AG09309 (cell line): ENCODE results near the gene CYP27B1.

Experiments
- DNase-seq: peaks from one replicate; pipeline ENCODE4 v3.0.0-alpha.2; 2010; ENCODE audit warnings: low read depth
- H3K4me3 ChIP-seq: 2 replicates; pipeline ENCODE4 v1.5.1; 2011; ENCODE audit warnings: mild to moderate bottlenecking, low read depth, low read length, moderate library complexity; ENCODE audit not compliant: control insufficient read depth
- TF ChIP-seq, protein P1 (sequence below): IDR thresholded peaks from 2 replicates; pipeline ENCODE4 v1.5.1; 2011; ENCODE audit warnings: mild to moderate bottlenecking, low read depth, low read length, inconsistent platforms; ENCODE audit not compliant: insufficient read depth, control insufficient read depth; ENCODE audit errors: missing control alignments

The CYP27B1 gene

DNA sequence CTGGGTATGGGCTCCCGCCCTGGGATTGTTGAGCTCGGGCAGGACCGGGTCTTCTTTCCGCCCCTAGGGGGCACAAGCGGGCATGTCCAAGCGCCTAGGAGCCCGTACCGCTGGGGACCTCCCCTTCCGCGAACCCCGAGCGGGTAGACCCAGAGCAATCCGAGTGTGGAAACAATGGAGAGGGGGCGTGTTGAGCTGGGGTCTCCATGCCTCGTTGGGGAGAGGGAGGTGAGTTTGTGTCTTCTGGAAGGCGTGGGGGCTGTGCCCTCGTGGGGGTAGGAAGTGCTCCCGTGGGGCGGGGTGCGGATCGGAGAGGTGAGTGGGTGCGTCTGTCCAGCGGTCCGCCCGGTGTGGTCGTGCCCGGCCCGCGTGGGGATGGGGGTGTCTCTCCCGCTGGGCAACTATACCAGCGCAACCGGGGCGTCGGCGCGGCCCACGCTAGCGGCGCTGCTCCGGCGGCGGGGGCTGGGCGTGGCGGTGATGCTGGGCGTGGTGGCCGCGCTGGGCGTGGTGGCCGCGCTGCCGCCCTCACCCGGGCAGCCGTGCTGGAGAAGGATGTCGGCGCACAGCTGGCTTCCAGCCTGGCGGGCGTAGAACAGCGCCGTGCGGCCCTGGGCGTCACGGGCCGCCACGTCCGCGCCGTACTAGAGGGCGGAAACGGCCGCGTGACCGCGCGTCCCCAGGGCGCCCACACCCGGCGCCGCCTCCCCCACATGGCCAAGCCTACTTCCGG, 40.6 kb downstream of the CYP27B1 start:
- H3K4me3 ChIP-seq = peak overlapping the region; percentile 97
- peak; percentile 44 for DNase-seq
- TF ChIP-seq, protein P1, sequence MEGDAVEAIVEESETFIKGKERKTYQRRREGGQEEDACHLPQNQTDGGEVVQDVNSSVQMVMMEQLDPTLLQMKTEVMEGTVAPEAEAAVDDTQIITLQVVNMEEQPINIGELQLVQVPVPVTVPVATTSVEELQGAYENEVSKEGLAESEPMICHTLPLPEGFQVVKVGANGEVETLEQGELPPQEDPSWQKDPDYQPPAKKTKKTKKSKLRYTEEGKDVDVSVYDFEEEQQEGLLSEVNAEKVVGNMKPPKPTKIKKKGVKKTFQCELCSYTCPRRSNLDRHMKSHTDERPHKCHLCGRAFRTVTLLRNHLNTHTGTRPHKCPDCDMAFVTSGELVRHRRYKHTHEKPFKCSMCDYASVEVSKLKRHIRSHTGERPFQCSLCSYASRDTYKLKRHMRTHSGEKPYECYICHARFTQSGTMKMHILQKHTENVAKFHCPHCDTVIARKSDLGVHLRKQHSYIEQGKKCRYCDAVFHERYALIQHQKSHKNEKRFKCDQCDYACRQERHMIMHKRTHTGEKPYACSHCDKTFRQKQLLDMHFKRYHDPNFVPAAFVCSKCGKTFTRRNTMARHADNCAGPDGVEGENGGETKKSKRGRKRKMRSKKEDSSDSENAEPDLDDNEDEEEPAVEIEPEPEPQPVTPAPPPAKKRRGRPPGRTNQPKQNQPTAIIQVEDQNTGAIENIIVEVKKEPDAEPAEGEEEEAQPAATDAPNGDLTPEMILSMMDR = peak; percentile 94

GRCh38 chr12:57725851-57726150, 41.1 kb downstream of the CYP27B1 start:
- DNase-seq = no peak
- TF ChIP-seq, protein P1 = no peak
- H3K4me3 ChIP-seq = peak overlapping the region; percentile 97

DNA sequence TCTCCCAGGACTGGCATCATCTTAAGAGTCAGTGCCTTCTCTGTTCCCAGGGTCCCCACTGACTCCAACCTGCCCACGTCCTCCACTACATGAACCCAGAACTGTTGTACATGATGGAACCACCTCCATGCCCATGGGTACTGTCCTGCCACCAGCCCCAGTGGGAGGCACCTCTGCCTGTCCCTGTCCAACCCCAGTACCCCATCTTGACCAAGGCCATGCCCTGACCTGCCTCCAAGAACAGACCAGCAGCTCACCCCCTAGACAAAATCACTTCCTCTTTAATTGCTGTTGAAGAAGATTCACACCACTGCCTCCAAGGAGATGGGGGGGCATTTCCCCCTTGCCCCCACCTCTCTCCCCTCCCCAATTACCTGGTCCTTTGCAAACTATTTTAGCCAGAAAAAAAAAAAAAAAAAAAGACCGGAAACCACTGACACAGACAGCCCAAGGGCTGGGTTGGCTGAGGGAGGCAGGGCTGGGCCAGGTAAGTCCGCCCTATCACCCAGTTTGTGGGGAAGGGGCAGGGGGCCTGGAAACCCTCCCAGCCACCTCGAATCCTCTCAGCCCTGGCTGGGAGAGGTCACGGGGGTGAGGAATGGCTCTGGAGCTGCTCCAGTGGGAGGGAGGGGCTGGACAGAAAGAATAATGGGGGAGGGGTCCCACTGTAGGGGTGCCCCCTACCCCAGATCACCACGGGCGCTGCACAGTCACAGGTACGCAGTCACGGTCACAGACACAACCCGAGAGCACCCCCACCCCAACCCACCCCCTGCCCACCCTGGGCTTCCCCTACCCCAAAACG, 41.7 kb downstream of the CYP27B1 start:
- no peak for DNase-seq
- TF ChIP-seq, protein P1 = no peak
- no peak overlapping the region for H3K4me3 ChIP-seq

GRCh38 chr12:57724003-57724935, 42.6 kb downstream of the CYP27B1 start:
- no peak for DNase-seq
- H3K4me3 ChIP-seq = no peak overlapping the region
- TF ChIP-seq, protein P1 = no peak

DNA sequence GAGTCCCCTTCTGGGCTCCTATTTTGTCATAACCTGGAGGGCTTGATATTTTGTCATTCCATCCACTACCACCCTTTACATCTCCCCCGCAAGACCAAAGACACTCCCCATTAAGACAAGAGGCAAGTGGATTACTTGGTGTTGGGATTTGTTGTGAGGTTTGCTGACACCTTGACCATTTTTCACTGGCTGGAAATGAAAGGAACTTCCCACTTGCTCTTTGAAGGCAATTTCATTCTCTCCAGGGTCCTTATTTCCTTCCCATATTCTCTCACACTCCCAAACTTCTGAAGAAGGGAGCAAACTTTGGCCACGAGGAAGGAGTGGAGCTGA, 43.3 kb downstream of the CYP27B1 start:
- no peak overlapping the region for H3K4me3 ChIP-seq
- no peak for DNase-seq
- TF ChIP-seq, protein P1 = no peak
